GM04503 (cell line): ENCODE data around the gene STRIP2.

Experiments used
- DNase-seq: peaks from one replicate; pipeline ENCODE4 v3.0.0-alpha.2; 2012; ENCODE audit warnings: low read depth

Gene STRIP2

GRCh38 chr7:129496653-129497052 lies 62.4 kb downstream of the STRIP2 start:
- DNase-seq, result no peak

DNA sequence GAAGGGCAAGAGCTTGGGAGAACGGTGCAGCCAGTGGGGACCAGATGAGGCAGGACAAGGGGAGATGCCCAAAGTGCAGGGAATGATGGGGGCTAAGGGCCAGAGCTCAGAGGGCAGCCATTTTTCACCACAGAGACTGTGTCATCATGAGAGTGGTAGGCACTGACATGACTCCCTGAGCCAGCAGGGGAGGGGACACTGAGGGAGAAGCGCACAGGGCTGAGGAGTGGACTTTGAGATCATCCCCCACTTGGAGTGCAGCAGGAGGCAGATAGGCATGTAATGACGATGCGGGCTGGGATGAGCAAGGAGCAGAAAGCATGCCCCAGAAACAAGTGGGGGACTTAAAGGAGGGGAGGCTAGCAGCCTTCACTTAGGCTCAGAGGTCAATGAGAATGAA lies 62.9 kb downstream of the STRIP2 start:
- DNase-seq, result no peak

DNA sequence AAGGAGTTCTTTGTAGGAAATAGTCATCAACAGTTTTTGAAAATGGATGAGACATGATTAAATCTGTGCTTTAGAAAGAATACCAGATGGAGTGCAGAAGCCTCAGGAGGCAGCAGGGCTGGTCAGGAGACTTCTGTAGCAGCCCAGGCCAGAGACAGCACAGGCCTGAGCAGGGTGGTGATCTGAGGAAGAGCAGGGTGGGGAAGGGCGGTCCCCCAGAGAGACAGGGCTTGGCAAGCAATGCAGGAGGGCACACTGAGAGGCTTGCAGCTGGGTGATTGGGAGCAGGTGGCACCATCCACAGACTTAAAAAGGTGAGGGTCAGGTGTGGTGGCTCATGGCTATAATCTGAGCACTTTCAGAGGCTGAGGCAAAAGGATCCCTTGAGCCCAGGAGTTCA lies 63.8 kb downstream of the STRIP2 start:
- DNase-seq, result no peak

GRCh38 chr7:129499999-129500398 lies 65.8 kb downstream of the STRIP2 start:
- DNase-seq, result no peak

- no peak for DNase-seq
These were observed 67.8 kb downstream of the STRIP2 start, which contains the start of gene SMKR1 for GRCh38 chr7:129501760-129502707. Gene SMKR1 (plus strand): TSS chr7:129502531. CDS start chr7:129502825, 294 bp downstream.

DNA sequence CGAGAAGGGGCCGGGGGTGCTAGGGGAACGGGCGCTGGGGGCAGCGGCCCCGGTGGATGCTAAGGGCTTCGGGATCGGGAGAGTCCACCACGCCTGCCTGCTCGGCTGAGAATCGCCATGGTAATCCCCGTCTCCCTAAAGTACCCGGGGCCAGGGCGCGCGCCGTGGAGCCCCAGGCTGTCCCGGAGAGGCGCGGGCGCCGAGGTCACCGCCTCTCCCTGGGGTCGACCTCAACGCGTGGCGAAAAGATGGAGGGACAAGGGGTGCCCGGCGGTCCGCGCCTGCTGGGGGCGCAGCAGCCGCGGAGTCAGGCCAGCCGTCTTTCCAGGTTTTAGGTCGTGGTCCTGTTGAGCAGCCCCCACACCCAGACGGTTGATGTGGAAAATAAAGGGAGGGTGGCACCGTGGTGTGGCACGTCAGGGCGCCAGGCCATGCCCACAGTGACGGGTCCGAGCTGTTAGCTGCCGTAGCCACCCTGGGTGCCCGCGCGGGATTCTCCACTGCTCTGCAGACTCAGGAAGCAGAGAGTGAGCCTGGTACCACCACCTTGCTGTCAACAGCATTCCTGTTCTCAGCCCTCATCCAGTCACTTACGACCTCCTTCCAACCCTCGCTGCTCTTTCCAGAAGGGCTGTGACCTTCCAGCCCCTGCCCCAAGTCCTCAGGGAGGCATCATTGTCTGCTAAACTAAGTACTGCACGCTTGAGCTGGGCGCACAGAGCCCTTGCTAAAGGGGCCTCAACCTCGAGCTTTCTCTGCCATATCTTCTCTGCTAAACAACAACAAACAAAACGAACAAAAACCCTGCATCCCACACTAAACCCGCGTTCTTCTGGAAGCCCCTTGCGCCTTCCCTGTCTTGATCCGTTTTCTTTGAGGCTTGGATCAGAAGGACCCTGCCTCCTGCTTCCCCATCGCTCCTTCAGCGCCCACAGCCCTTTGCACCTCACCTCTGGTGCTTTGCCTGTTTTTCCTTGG lies 68.8 kb downstream of the STRIP2 start:
- DNase-seq, result no peak

DNA sequence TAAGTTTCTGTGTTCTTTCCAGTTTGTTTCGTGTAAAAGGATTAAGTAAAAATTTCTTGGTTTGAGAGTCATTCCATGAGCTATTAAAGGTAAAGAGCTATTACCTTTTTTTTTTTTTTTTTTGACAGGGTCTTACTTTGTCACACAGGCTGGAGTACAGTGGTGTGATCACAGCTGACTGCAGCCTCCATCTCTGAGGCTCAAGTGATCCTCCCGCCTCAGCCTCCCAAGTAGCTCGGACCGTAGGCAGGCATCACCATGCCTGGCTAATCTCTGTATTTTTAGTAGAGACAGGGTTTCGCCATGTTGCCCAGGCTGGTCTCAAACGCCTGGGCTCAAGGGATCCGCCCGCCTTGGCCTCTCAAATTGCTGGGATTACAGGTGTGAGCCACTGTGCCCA lies 69.5 kb downstream of the STRIP2 start:
- DNase-seq, result no peak

DNA sequence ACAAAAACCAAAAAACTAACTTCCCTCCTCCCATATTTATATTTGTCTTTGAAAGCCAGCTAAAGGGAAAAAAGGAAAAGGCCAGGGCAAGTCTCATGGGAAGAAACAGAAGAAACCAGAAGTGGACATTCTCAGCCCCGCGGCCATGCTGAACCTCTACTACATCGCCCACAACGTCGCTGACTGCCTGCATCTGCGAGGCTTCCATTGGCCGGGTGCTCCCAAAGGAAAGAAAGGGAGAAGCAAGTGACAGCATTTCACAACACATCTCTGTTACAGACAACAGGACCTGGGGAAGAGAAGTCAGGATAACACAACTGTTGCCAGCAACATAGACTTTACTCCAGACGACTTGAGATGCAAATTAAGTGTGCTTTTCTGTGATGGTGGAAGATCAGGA lies 78.0 kb downstream of the STRIP2 start:
- DNase-seq, result no peak

DNA sequence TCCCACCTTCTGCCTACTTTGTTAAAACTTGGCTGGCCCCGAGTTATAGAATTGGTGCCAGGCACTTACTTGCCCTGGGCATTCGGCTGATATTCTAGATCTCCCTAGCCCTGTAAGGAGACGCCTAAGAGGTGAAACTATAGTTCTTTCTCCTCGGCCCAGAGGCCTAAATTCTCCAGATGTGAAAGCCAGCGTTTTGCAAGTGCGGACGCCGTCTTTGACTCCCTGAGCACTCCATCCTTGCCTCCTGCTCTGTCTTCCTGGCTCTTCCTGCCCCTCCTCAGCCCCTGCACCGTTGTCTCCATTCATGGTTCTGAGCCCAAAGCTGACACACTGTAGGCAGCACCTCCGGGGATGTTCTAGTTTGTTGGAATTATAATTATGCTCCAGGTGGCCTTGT lies 79.3 kb downstream of the STRIP2 start:
- DNase-seq, result no peak

- no peak for DNase-seq
These were observed 80.5 kb downstream of the STRIP2 start for GRCh38 chr7:129514683-129515082.

GRCh38 chr7:129515381-129515780 lies 81.1 kb downstream of the STRIP2 start:
- DNase-seq, result no peak

GRCh38 chr7:129517931-129518330 lies 83.7 kb downstream of the STRIP2 start:
- no peak for DNase-seq

DNA sequence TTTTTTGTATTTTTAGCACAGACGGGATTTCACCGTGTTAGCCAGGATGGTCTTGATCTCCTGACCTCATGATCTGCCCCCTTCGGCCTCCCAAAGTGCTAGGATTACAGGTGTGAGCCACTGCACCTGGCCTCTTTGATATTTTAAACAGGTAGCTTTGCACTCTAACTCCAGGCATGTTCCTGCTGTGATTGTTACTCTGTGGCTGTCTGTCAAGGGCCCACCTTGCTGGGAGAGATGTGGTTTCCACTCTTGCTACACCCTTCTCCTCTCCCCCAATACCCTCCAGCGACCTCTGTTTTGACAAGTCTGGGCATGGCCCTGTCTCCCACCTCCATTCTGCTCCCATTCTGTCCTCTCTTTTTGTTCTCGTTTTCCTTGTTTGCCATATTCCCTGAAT lies 85.2 kb downstream of the STRIP2 start:
- no peak for DNase-seq

- no peak for DNase-seq
These were observed 88.1 kb downstream of the STRIP2 start for GRCh38 chr7:129522088-129522970.

DNA sequence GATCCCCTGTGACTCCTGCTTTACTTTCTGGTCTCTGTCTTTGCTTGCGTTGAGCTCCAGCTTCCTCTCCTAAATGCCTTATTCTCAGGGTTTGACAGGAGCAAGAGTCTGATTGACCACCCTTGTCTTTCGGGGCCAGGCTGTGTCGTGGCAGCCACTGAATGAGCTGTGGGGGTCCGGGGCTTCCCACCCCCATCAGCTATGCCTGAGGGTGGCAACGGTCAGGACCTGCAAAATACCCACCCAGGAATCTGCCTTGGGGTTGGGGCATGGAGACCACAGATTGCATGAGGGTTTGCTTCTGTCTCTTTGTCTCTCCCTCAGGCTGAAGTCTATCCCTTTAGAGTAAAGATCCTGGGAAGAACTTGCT lies 88.7 kb downstream of the STRIP2 start:
- DNase-seq, result no peak

DNA sequence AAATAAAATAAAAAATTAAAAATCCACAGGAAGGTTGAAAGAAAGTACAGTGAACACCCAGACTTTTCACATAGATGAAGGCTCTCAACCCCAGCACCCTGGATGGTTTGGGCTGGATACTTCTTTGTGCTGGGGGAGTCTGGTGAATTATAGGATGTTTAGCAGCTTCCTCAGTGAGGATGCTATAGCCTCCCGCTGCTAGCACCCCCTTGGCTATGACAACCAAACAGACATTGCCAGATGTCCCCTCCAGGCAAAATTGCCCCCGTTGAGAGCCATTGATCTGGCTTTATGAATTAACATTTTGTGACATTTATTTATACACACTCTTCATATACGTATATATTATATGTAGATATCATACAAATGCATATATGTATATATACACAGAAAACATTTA lies 89.7 kb downstream of the STRIP2 start:
- DNase-seq, result no peak

- peak; percentile 56 for DNase-seq
These were observed 90.2 kb downstream of the STRIP2 start for GRCh38 chr7:129524405-129524804.

DNA sequence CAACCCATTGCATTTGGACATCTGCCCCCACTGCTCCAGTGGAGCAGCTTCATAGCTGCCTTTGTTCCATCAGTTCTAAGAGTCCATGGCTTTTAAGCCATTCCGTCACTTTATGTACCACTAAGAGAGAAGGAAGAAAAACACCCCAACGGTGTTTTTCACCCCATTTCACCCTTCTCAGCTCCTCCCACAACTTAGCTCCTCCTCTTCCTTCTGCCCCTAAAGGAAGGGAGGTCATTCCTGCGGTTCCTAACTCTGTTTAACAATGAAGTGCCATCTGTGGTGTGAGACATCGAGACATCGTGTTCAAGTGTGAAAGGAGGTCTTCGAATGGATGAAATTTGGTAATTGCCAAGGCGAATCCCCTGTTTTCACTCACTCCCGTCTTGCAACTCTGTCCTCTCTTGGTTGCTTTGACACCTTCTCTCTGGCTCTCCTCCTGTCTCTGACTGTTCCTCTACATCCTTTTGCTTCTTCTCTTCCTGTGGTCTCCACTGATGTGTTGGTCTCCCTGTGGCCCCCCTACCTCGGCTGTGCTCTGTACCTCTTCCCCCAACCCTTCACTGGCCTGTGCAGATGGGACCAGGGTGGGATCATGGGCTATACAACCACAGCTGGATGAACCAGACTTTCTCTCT lies 91.1 kb downstream of the STRIP2 start:
- DNase-seq, result no peak

- no peak for DNase-seq
These were observed 95.4 kb downstream of the STRIP2 start for GRCh38 chr7:129529643-129530042.

DNA sequence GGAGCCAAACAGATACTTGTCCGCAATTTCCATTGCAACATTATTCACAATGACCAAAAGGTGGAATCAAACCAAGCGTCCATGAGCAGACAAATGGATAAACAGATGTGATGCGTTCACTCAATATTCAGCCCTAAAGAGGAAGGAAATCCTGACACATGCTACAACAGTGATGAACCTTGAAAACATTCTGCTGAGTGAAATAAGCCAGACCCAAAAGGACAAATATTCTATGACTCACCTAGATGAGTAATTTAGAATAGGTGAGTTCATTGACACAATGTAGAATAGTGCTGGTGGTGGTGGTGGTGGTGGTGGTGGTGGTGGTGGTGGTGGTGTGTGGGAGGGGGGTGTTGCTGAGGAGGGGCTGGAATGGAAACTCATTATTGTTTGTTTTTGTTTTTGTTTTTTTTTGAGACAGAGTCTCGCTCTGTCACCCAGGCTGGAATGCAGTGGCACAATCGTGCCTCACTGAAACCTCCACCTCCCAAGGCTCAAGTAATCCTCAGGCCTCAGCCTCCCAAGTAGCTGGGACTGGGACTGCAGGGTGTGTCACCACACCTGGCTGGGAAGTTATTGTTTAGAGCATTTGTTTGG lies 96.7 kb downstream of the STRIP2 start:
- DNase-seq, result peak; percentile 72

- no peak for DNase-seq
These were observed 97.5 kb downstream of the STRIP2 start for GRCh38 chr7:129531721-129532120.
